ENCODE measurements around the gene NGDN. TPM values are rescaled to one million over a fixed set of nuclear protein-coding genes. Genes with fewer than 3 reads are reported as not detected.

Gene NGDN
- total RNA-seq, 1 donor from 2014 or later, result 51.1 TPM

- Mint-ChIP-seq H3K36me3 (peaks cover 6% of the 10 kb centered on the region), H3K4me3 (no peak overlapping the region), H3K27ac (no peak overlapping the region), H3K4me1 (ENCODE audit: unreplicated experiment) (peaks cover 6% of the 10 kb centered on the region), H3K9me3 (no peaks in the 10 kb centered on the region), H3K27me3 (peaks cover 4% of the 10 kb centered on the region)
- TF ChIP-seq CTCF (conservative IDR thresholded peaks at IDR 0.05), result no peak
- no peak for DNase-seq (ENCODE audit: extremely low spot score, unreplicated experiment)
These were observed 788 bp upstream of the NGDN start for GRCh38 chr14:23468704-23469126.

GRCh38 chr14:23469906-23470403 lies 452 bp downstream of the NGDN start:
- no peak overlapping the region for H3K27ac Mint-ChIP-seq
- no peak overlapping the region for H3K4me3 Mint-ChIP-seq
- no peak for TF ChIP-seq CTCF (conservative IDR thresholded peaks at IDR 0.05)
- peaks cover 11% of the 10 kb centered on the region for H3K36me3 Mint-ChIP-seq
- H3K27me3 Mint-ChIP-seq, result peaks cover 4% of the 10 kb centered on the region
- DNase-seq (ENCODE audit: extremely low spot score, unreplicated experiment), result no peak
- no peaks in the 10 kb centered on the region for H3K9me3 Mint-ChIP-seq
- H3K4me1 Mint-ChIP-seq (ENCODE audit: unreplicated experiment), result peaks cover 6% of the 10 kb centered on the region

- Mint-ChIP-seq H3K9me3 (no peaks in the 10 kb centered on the region), H3K4me1 (ENCODE audit: unreplicated experiment) (peaks cover 6% of the 10 kb centered on the region), H3K36me3 (peaks cover 11% of the 10 kb centered on the region), H3K27me3 (peaks cover 4% of the 10 kb centered on the region), H3K4me3 (no peak overlapping the region), H3K27ac (no peak overlapping the region)
- no peak for DNase-seq (ENCODE audit: extremely low spot score, unreplicated experiment)
- TF ChIP-seq CTCF (conservative IDR thresholded peaks at IDR 0.05), result no peak
These were observed 1.4 kb downstream of the NGDN start for GRCh38 chr14:23470947-23471346.

GRCh38 chr14:23478109-23478759 lies 8.7 kb downstream of the NGDN start:
- H3K27me3 Mint-ChIP-seq, result no peaks in the 10 kb centered on the region
- H3K4me1 Mint-ChIP-seq (ENCODE audit: unreplicated experiment), result peaks cover 13% of the 10 kb centered on the region
- peak; percentile 87 for TF ChIP-seq CTCF (conservative IDR thresholded peaks at IDR 0.05)
- no peak for DNase-seq (ENCODE audit: extremely low spot score, unreplicated experiment)
- H3K4me3 Mint-ChIP-seq, result no peak overlapping the region
- H3K9me3 Mint-ChIP-seq, result no peaks in the 10 kb centered on the region
- H3K36me3 Mint-ChIP-seq, result peaks cover 20% of the 10 kb centered on the region
- H3K27ac Mint-ChIP-seq, result peak overlapping the region; percentile 3

- no peak overlapping the region for H3K4me3 Mint-ChIP-seq
- no peak for TF ChIP-seq CTCF (conservative IDR thresholded peaks at IDR 0.05)
- H3K9me3 Mint-ChIP-seq, result no peaks in the 10 kb centered on the region
- DNase-seq (ENCODE audit: extremely low spot score, unreplicated experiment), result no peak
- H3K4me1 Mint-ChIP-seq (ENCODE audit: unreplicated experiment), result peaks cover 16% of the 10 kb centered on the region
- H3K36me3 Mint-ChIP-seq, result peaks cover 15% of the 10 kb centered on the region
- no peak overlapping the region for H3K27ac Mint-ChIP-seq
- H3K27me3 Mint-ChIP-seq, result no peaks in the 10 kb centered on the region
These were observed 12.0 kb downstream of the NGDN start for GRCh38 chr14:23481362-23481970.

Measured in type B pancreatic cell (in vitro differentiated cells).